Central memory CD4-positive, alpha-beta T cell (primary cell): ENCODE data around the gene KIF16B.
"Not testable (repeated sequence)": the region's sequence is repeated elsewhere in the genome, so short reads cannot be mapped to it uniquely, and the experiment has no call there.

ENCODE experiments used
- DNase-seq: peaks from one replicate; pipeline ENCODE4 v3.0.0; 2022

The KIF16B gene

GRCh38 chr20:16287776-16288175, 285.5 kb downstream of the KIF16B start:
- DNase-seq: no peak

GRCh38 chr20:16286601-16287000, 286.6 kb downstream of the KIF16B start:
- no peak for DNase-seq

- DNase-seq: no peak
Observed at GRCh38 chr20:16284385-16285100, 288.7 kb downstream of the KIF16B start.

- DNase-seq: no peak
Observed at GRCh38 chr20:16283978-16284377, 289.3 kb downstream of the KIF16B start.

GRCh38 chr20:16283307-16283706, 289.9 kb downstream of the KIF16B start:
- DNase-seq: no peak

- no peak for DNase-seq
Observed at GRCh38 chr20:16280219-16280618, 293.0 kb downstream of the KIF16B start.

GRCh38 chr20:16279320-16279719, 293.9 kb downstream of the KIF16B start:
- DNase-seq: no peak

GRCh38 chr20:16273812-16274555, 299.3 kb downstream of the KIF16B start:
- no peak for DNase-seq

GRCh38 chr20:16272780-16273360, 300.4 kb downstream of the KIF16B start:
- no peak for DNase-seq

- DNase-seq: no peak
Observed at GRCh38 chr20:16271450-16271849, 301.8 kb downstream of the KIF16B start.

GRCh38 chr20:16270989-16271388, 302.3 kb downstream of the KIF16B start:
- DNase-seq: no peak

- no peak for DNase-seq
Observed at GRCh38 chr20:16270314-16270931, 302.8 kb downstream of the KIF16B start.

GRCh38 chr20:16267526-16267925, 305.7 kb downstream of the KIF16B start:
- DNase-seq: no peak

GRCh38 chr20:16265334-16265733, 307.9 kb downstream of the KIF16B start:
- DNase-seq: no peak

GRCh38 chr20:16263582-16263981, 309.7 kb downstream of the KIF16B start:
- DNase-seq: no peak

- no peak for DNase-seq
Observed at GRCh38 chr20:16262594-16262993, 310.7 kb downstream of the KIF16B start.

GRCh38 chr20:16261733-16262273, 311.4 kb downstream of the KIF16B start:
- DNase-seq: no peak

GRCh38 chr20:16260911-16261310, 312.3 kb downstream of the KIF16B start:
- DNase-seq: no peak

GRCh38 chr20:16260133-16260532, 313.1 kb downstream of the KIF16B start:
- DNase-seq: not testable (repeated sequence)

GRCh38 chr20:16258766-16259165, 314.5 kb downstream of the KIF16B start:
- DNase-seq: no peak

- DNase-seq: no peak
Observed at GRCh38 chr20:16257813-16258430, 315.3 kb downstream of the KIF16B start.

- DNase-seq: no peak
Observed at GRCh38 chr20:16257021-16257420, 316.2 kb downstream of the KIF16B start.

- no peak for DNase-seq
Observed at GRCh38 chr20:16246870-16247269, 326.4 kb downstream of the KIF16B start.
